ENCODE data around the gene TGM2. TPM values are rescaled to one million over a fixed set of nuclear protein-coding genes. Genes with fewer than 3 reads are reported as not detected.

TGM2 gene
- polyA plus RNA-seq, 4 donors = 11.5 to 35.2 (median 33.2) TPM

Other genes with a start within 250 kb of the TGM2 start
- gene TTI1, start 131.8 kb downstream of the TGM2 start, polyA plus RNA-seq (ENCODE audit: insufficient read length in 4 of 4) = 10 to 100 TPM; 23.1 to 31.0 (median 27.0) TPM
- gene RPRD1B, start 131.5 kb downstream of the TGM2 start, polyA plus RNA-seq (ENCODE audit: insufficient read length in 4 of 4) = 10 to 100 TPM; 32.3 to 40.6 (median 38.7) TPM
- gene KIAA1755, start 95.5 kb upstream of the TGM2 start, polyA plus RNA-seq (ENCODE audit: insufficient read length in 4 of 4) = 10 to 100 TPM in 1 of 4 donors, 1 to 10 TPM in 3; 3.8 to 19.0 (median 4.5) TPM
- 1 to 10 TPM in 3 of 4 donors, under 1 TPM in 1; 0.13 to 6.3 (median 1.2) TPM for gene BPI, start 138.9 kb upstream of the TGM2 start, polyA plus RNA-seq (ENCODE audit: insufficient read length in 4 of 4)
- gene LBP, start 181.2 kb upstream of the TGM2 start, polyA plus RNA-seq (ENCODE audit: insufficient read length in 4 of 4) = under 1 TPM in 1 of 4 donors, not detected in 3; 0.14 TPM

Measured in left renal pelvis (tissue), 4 donors.